OCI-LY1 (cell line): ENCODE results near the gene PAMR1.
A peak's percentile ranks its signal among the peaks of the same experiment; 100 is the strongest.

Experiments used
- H2AFZ ChIP-seq: fragments of 200-600 bp; sonication (generic), shearing (Covaris generic); 2 replicates; pipeline ENCODE4 v1.6.0; 2014; ENCODE audit warnings: antibody characterized with exemption, mild to moderate bottlenecking, low read length
- H3F3A ChIP-seq: fragments of 200-600 bp; sonication (generic), shearing (Covaris generic); 2 replicates; pipeline ENCODE4 v1.6.0; 2014; ENCODE audit warnings: mild to moderate bottlenecking, antibody characterized with exemption, low read length, moderate library complexity; ENCODE audit not compliant: insufficient read depth
- H3K27ac ChIP-seq: fragments of 200-600 bp; sonication (generic); 2 replicates; pipeline ENCODE4 v1.5.1; 2014; ENCODE audit warnings: low read length, mixed run types, mild to moderate bottlenecking, low read depth; ENCODE audit not compliant: poor library complexity, severe bottlenecking
- H3K27me3 ChIP-seq: fragments of 200-600 bp; sonication (generic); 2 replicates; pipeline ENCODE4 v1.6.0; 2014; ENCODE audit warnings: antibody characterized with exemption, mild to moderate bottlenecking, low read length, moderate library complexity; ENCODE audit not compliant: insufficient read depth
- H3K36me3 ChIP-seq: fragments of 200-600 bp; sonication (generic); 2 replicates; pipeline ENCODE4 v1.6.1; 2014; ENCODE audit warnings: mild to moderate bottlenecking, antibody characterized with exemption, low read length, moderate library complexity, mixed read lengths; ENCODE audit not compliant: insufficient read depth
- H3K4me1 ChIP-seq: fragments of 200-600 bp; sonication (generic); 2 replicates; pipeline ENCODE4 v1.5.1; 2014; ENCODE audit warnings: mild to moderate bottlenecking, low read length, moderate library complexity; ENCODE audit not compliant: insufficient read depth, severe bottlenecking
- H3K4me2 ChIP-seq: fragments of 200-600 bp; sonication (generic), shearing (Covaris generic); 2 replicates; pipeline ENCODE4 v1.6.1; 2014; ENCODE audit warnings: low read length
- H3K4me3 ChIP-seq: fragments of 200-600 bp; sonication (generic); 2 replicates; pipeline ENCODE4 v1.5.1; 2014; ENCODE audit warnings: low read length, low read depth, mild to moderate bottlenecking, mixed read lengths; ENCODE audit not compliant: poor library complexity, severe bottlenecking
- H3K79me2 ChIP-seq: fragments of 200-600 bp; shearing (Covaris generic); 2 replicates; pipeline ENCODE4 v1.6.1; 2016; ENCODE audit warnings: mixed run types, low read length, mixed read lengths; ENCODE audit not compliant: insufficient read depth
- H3K9ac ChIP-seq: fragments of 200-600 bp; sonication (generic), shearing (Covaris generic); 2 replicates; pipeline ENCODE4 v1.6.1; 2014; ENCODE audit warnings: mild to moderate bottlenecking, low read length, mixed read lengths
- H3K9me2 ChIP-seq: fragments of 200-600 bp; sonication (generic), shearing (Covaris generic); 2 replicates; pipeline ENCODE4 v1.6.1; 2014; ENCODE audit warnings: low read depth, mild to moderate bottlenecking, low read length, mixed read lengths
- H3K9me3 ChIP-seq: fragments of 200-600 bp; shearing (Covaris generic); 2 replicates; pipeline ENCODE4 v1.6.1; 2014; ENCODE audit warnings: low read length, mixed read lengths
- H4K20me1 ChIP-seq: fragments of 200-600 bp; sonication (generic), shearing (Covaris generic); 2 replicates; pipeline ENCODE4 v1.6.0; 2016; ENCODE audit warnings: mild to moderate bottlenecking, low read length; ENCODE audit not compliant: insufficient read depth
- EZH2 ChIP-seq: fragments of 200-600 bp; sonication (generic), shearing (Covaris generic); IDR thresholded peaks from 2 replicates; pipeline ENCODE4 v1.8.0; 2017; ENCODE audit warnings: borderline replicate concordance, mixed run types, mild to moderate bottlenecking, antibody characterized with exemption, low read length, moderate library complexity, mixed read lengths
- TF ChIP-seq, protein P1 (sequence below): fragments of 200-600 bp; sonication (generic), shearing (Covaris generic); IDR thresholded peaks from 2 replicates; pipeline ENCODE4 v1.5.1; 2017; ENCODE audit warnings: mild to moderate bottlenecking, antibody characterized with exemption, low read length, moderate library complexity, mixed read lengths

Gene PAMR1

DNA sequence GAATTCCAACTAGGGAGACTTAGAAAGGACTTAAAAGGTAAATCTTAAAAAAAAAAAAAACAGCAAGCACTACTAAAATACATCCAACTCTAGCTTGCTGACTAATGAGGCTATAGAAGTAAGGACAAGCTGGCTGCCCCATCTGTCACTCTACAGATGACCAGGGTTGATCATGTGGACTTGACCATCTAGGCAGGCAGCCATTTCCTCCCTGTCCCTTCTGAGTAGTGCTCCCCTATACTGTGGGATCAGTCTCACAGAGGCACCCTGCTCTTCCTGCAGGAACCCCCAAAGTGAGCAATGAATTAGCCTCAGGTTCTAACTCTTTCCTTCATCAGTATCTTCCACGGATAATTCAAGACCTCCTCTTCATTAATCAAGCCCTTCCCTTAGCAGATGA lies 118.4 kb downstream of the PAMR1 start:
- Histone ChIP-seq H4K20me1 (no peaks in the 10 kb centered on the region), H3K9ac (no peak overlapping the region)
- no peak for TF ChIP-seq EZH2
- TF ChIP-seq, protein P1, sequence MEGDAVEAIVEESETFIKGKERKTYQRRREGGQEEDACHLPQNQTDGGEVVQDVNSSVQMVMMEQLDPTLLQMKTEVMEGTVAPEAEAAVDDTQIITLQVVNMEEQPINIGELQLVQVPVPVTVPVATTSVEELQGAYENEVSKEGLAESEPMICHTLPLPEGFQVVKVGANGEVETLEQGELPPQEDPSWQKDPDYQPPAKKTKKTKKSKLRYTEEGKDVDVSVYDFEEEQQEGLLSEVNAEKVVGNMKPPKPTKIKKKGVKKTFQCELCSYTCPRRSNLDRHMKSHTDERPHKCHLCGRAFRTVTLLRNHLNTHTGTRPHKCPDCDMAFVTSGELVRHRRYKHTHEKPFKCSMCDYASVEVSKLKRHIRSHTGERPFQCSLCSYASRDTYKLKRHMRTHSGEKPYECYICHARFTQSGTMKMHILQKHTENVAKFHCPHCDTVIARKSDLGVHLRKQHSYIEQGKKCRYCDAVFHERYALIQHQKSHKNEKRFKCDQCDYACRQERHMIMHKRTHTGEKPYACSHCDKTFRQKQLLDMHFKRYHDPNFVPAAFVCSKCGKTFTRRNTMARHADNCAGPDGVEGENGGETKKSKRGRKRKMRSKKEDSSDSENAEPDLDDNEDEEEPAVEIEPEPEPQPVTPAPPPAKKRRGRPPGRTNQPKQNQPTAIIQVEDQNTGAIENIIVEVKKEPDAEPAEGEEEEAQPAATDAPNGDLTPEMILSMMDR: no peak

DNA sequence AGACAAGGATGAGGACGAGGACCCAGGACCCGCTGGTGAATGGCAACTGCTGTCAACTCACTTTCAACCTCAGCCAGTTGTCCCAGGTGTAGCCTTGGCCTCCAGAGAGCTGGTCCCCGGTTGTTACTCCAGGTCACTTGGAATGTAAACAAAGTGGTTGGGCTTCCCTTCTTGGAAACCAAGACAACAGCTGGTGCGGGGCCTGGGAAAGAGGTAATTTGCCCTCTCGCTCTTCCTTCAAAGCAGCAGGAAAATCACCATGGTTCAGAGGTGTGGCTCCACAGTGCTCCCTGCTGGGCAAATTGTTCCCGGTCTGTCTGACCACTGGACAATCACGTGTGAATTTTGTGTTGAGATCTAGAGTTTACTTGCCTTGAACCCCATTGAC lies 121.0 kb downstream of the PAMR1 start:
- no peaks in the 10 kb centered on the region for H3K36me3 ChIP-seq
- no peak overlapping the region for H3K27ac ChIP-seq
- no peaks in the 10 kb centered on the region for H3F3A ChIP-seq
- no peak overlapping the region for H3K4me3 ChIP-seq
- no peaks in the 10 kb centered on the region for H3K9me3 ChIP-seq
- no peaks in the 10 kb centered on the region; the same call in 1 of the 2 replicates for H3K27me3 ChIP-seq
- H3K4me1 ChIP-seq: no peaks in the 10 kb centered on the region
- H3K79me2 ChIP-seq: no peaks in the 10 kb centered on the region
- no peak overlapping the region; the same call in 1 of the 2 replicates for H3K4me2 ChIP-seq
- H4K20me1 ChIP-seq: no peaks in the 10 kb centered on the region
- no peak overlapping the region for H2AFZ ChIP-seq
- no peaks in the 10 kb centered on the region for H3K9me2 ChIP-seq
- H3K9ac ChIP-seq: no peak overlapping the region
- TF ChIP-seq, protein P1: peak; percentile 45; the same call in 1 of the 2 replicates
- no peak for TF ChIP-seq EZH2

More for the DNA sequence above, 118.4 kb downstream of the PAMR1 start:
- Histone ChIP-seq H3K9me3 (no peaks in the 10 kb centered on the region), H2AFZ (no peak overlapping the region), H3K4me3 (no peak overlapping the region), H3K9me2 (no peaks in the 10 kb centered on the region), H3K27me3 (no peaks in the 10 kb centered on the region; the same call in 1 of the 2 replicates), H3K79me2 (no peaks in the 10 kb centered on the region), H3K36me3 (no peaks in the 10 kb centered on the region), H3K4me1 (no peaks in the 10 kb centered on the region), H3K27ac (no peak overlapping the region), H3K4me2 (no peak overlapping the region), H3F3A (no peaks in the 10 kb centered on the region)

DNA sequence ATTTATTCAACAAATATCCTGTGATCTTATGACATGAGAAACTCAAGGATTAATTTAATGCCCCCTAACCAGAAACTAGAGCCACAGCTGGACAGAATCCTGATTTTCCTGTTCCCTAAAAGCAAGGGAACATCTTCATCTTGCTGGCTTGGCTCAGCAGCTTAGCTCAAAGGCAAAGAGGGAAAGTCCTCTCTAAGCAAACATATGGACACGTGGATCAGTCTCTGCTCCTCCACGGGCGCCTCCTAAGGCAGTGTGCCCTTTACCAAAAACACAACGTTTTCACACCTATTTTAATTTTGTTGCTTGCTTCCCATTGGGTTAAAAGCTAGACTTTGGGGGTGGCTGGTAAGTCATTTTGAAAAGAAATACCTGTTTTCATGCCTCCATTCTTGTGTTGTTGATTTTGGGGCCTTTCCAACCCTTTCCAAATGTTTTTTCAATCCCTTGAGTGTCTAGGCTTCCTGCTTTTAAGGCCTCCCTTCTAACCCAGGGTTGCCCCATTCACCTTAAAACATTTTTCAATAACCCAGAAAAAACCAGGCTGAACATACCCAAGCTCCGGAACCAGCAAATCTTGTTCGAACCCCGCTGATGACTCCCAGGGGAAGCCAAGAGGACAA lies 121.5 kb downstream of the PAMR1 start:
- H3K9me3 ChIP-seq: no peaks in the 10 kb centered on the region
- H4K20me1 ChIP-seq: no peaks in the 10 kb centered on the region
- H3K27ac ChIP-seq: no peak overlapping the region
- H3K27me3 ChIP-seq: no peaks in the 10 kb centered on the region; the same call in 1 of the 2 replicates
- no peaks in the 10 kb centered on the region for H3F3A ChIP-seq
- H3K4me3 ChIP-seq: no peak overlapping the region
- no peak overlapping the region for H3K9ac ChIP-seq
- no peaks in the 10 kb centered on the region for H3K9me2 ChIP-seq
- no peak overlapping the region for H3K4me2 ChIP-seq
- H3K79me2 ChIP-seq: no peaks in the 10 kb centered on the region
- no peak for TF ChIP-seq EZH2
- TF ChIP-seq, protein P1: no peak
- no peak overlapping the region for H2AFZ ChIP-seq
- H3K4me1 ChIP-seq: no peaks in the 10 kb centered on the region
- no peaks in the 10 kb centered on the region for H3K36me3 ChIP-seq
